NCI-H510A treated with DMSO at 0.1 percent for 48 hours (cell line): ENCODE data around the gene SCN8A.
"Not testable (repeated sequence)": the region's sequence is repeated elsewhere in the genome, so short reads cannot be mapped to it uniquely, and the experiment has no call there.

Experiments used
- DNase-seq: peaks from one replicate; lab custom pipeline; 2025; lab: John Stamatoyannopoulos, UW

Gene SCN8A

GRCh38 chr12:51771008-51771407 lies 180.0 kb downstream of the SCN8A start:
- no peak for DNase-seq

DNA sequence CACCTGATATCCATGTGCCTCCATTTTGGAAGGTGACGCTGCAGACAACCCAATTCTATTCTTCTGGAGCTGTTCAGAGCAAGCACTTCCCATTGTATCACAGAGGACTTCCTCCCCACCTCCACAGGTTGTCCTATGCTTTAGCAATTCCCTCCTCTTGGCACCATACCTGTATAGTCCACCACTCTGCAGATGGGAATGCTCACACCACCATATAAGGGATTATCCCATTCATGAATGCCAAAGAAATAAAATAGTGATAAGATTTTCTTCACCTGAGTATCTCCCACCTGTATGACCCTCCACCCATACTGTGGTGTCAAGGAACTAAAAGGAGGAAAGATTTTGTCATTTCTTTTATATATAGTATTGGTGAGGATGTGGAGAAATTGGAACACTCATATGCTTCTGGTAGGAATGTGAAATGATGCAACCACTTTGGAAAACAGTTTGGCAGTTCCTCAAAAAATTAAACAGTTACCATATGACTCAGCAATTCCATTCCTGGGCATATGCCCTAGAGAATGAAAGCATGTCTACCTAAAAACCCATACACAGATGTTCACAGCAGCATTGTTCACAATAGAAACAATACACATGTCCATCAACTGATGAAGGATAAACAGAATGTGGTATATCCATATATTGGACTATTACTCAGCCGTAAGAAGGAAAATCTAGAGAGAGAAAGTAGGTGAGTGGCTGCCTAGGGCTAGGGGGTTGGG lies 182.3 kb downstream of the SCN8A start:
- no peak for DNase-seq

GRCh38 chr12:51774933-51775332 lies 183.9 kb downstream of the SCN8A start:
- DNase-seq: no peak

DNA sequence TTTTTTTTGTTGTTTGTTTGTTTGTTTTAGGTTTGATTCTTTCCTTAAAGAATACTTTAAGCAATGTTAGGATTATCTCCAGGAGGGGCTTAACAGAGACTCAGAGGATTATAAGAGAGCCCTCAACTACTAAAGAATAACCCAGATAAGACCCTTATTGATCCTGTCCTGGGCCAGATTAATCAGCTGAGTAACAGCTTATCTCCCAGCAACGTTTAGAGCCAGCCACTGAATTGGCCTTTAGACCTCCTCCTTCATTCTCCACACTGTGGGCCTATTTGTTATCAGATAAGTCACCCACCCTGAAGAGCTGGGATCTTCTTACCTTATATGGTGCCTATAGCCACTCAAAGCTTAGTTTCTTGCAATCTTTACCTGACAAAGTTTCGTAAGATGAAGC lies 186.4 kb downstream of the SCN8A start:
- DNase-seq: no peak

DNA sequence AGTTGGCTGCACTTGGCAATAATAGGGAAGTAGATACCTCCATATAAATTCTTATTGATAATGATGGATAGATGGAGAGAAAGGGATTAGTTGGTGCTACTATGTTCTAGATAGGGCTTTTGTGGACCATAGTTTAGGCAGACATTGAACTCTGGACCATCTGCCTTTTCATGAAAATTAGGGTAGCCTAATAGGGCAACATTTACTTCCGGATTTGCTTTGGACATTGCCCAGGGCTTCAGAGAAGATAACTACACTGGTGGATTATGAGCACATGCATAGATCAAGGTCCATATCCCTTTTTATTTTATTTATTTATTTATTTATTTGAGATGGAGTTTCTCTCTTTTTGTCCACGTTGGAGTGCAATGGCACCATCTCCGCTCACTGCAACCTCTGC lies 186.9 kb downstream of the SCN8A start:
- DNase-seq: no peak

DNA sequence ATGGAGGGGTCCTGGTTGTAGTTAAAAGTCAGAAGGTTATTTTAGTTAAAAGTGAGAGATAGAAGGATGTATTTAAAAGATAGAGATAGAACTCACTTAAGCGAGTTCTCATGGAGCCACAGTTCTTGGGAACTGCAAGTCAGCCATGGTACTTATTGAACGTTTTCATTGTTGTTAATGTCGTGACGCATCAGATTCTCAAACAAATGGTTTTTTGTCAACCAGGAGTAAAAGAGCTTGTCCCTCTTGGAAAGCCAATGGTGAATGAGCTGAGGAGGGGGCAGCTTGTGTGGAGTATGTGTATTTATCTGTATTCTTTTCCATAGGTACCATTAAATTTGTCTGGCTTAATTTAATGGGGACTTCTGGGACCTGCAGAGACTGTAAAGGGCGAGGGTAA lies 188.8 kb downstream of the SCN8A start:
- DNase-seq: no peak

DNA sequence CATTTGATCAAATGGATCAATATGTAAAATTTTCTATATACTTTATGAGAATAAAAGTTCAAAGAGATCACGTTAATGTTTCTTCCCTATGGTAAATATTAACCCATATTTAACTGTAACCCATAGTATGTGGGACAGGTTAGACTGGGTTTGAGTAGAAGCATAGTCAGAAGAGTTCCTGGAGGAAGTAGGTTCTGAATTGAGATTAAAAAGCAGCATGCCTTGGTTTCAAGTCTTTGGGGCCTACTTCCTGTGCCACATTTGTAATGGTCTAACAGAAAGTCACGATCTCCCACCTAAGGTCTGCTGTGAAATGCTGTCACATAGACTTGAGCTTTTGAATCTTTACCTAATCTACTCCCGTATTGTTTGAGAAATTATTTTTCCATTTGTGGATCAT lies 193.7 kb downstream of the SCN8A start:
- DNase-seq: no peak

- DNase-seq: no peak
Measured at GRCh38 chr12:51785906-51786305, 194.9 kb downstream of the SCN8A start.

GRCh38 chr12:51788876-51789275 lies 197.8 kb downstream of the SCN8A start:
- no peak for DNase-seq

DNA sequence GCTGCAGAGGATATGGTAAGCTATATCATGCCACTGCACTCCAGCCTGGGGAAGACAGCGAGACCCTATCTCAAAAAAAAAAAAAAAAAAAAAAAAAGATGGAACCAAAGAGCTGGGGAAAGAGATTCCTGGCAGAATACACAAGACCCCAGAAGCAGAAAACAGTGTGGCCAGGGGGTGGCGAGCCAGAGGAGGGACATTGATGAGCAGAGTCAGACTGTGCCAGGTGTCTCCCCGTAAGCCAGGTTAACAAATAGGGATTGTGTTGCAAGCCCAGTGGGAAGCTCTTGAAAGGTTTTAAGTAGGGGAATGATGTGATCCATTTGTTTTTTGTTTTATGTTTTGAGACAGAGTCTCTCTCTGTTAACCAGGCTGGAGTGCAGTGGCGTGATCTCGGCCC lies 201.4 kb downstream of the SCN8A start:
- no peak for DNase-seq

DNA sequence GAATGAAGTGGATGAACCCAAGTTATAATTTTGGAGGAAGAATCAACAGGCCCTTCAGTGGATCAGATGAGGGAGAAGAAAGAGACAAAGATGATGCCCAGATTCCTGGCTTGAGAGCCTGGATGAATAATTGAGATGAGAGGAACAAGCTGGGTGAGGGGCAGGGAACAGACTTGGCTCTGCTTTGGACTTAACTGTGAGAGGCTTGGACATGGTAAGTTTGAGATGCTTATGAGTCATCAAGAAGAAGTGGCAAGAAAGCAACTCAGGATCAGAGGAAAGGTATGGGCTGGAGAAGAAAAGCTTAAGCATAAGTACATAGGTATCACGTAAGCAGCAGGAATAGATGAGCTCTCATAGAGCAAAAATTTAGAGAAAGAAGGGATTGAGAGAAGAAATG lies 202.2 kb downstream of the SCN8A start:
- no peak for DNase-seq

DNA sequence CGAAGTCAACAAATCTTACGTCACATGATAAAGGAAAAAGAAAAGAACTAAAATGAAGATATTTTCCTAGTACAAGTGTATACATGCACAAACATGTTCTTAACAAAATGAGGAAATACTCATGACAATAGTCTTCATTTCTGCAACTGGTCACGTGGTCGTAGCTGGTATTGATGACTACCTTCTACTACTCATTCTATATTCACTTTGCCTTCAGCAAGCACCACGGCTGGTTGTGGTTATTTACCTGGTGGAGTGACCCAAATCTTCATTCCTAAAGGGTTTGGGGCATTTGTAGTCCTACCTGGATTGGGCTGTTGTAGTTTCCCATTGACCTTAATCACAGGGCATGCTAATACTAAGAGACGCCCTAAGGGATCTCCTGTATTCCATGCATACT lies 206.3 kb downstream of the SCN8A start:
- DNase-seq: no peak

DNA sequence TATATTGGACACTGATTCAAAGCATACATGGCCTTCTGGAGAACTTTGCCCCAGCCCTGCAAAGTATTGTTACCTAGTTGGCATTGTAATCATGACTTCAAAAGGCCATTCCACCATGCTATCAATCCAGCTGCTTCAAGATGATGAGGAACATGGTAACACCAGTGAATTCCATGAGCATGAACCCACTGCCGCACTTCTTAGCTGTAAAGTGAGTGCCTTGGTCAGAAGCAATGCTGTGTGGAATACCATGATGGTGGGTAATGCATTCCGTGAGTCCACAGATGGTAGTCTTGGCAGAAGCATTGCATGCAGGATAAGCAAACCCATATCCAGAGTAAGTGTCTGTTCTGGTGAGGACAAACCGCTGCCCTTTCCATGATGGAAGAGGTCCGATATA lies 207.0 kb downstream of the SCN8A start:
- DNase-seq: not testable (repeated sequence)

GRCh38 chr12:51798501-51798900 lies 207.5 kb downstream of the SCN8A start:
- DNase-seq: no peak

- DNase-seq: no peak
Measured at GRCh38 chr12:51801027-51801426, 210.0 kb downstream of the SCN8A start.

- no peak for DNase-seq
Measured at GRCh38 chr12:51806896-51807295, 215.9 kb downstream of the SCN8A start.

DNA sequence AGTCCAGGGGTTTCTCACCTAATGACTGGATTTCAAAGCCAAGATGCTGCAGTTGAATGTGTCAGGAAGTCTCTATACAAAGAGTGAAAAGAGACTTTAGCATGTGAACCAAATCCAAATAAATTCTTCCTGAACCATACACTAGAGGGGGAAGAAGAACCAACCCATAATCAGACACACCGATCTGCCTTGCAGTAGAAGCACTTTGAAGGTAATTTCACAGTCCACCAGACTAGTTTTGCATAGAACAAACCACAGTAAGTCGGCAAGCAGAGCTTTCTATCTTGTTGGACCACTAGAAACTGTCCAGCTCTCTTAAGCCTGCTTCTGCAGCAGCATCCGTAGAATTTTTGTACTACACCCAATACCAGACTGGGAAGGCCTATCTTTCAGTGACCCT lies 218.2 kb downstream of the SCN8A start:
- DNase-seq: no peak

- peak; percentile 27 for DNase-seq
Measured at GRCh38 chr12:51811203-51812202, 220.5 kb downstream of the SCN8A start.

- no peak for DNase-seq
Measured at GRCh38 chr12:51812871-51813270, 221.8 kb downstream of the SCN8A start.

DNA sequence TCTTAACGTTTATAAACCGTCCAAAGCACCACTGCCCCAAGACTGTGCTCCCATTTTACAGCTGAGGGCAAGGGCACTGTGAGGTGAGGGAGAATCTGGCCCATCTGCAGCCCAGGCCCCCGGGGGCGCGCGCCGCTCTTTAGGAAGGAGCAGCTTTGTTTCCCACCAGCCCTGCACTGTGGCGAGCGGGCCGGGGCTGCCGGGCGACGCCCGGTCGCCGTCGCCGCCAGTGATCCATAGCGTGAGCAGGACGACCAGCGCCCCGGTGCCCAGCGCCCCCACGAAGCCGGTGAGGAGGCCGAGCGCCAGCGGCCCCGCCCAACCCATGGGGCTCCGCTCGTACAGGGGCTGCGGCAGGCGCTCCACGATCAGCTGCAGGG lies 222.9 kb downstream of the SCN8A start:
- DNase-seq: no peak

GRCh38 chr12:51814311-51815088 lies 223.5 kb downstream of the SCN8A start:
- DNase-seq: peak; percentile 65

GRCh38 chr12:51815571-51815970 lies 224.5 kb downstream of the SCN8A start:
- no peak for DNase-seq
